HG03135 (cell line): ENCODE results near the gene SORCS3.

Experiments used
- ATAC-seq: cut with Tn5 transposase; IDR thresholded peaks from one replicate; pipeline ENCODE4 v1.9.1; 2021; ENCODE audit warnings: mild to moderate bottlenecking, moderate library complexity; ENCODE audit not compliant: unreplicated experiment

The SORCS3 gene

DNA sequence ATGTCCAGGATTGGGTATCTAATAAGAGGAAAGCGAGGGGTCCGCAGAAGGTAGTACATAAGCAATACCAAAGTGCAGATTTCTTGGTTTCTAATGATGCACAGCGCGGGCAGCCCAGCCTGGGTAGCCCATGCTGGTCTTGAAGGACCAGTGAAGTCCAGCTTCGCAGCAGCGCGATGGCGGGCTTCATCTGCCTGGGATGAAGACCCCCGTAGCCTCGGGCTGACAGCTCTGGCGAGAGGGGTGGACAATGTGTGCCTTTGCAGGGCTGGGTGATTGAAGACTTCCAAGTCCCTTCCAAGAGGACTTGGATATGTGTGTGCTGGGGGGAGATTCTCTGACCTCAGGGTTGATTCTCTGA, 2.2 kb downstream of the SORCS3 start:
- no peak for ATAC-seq

DNA sequence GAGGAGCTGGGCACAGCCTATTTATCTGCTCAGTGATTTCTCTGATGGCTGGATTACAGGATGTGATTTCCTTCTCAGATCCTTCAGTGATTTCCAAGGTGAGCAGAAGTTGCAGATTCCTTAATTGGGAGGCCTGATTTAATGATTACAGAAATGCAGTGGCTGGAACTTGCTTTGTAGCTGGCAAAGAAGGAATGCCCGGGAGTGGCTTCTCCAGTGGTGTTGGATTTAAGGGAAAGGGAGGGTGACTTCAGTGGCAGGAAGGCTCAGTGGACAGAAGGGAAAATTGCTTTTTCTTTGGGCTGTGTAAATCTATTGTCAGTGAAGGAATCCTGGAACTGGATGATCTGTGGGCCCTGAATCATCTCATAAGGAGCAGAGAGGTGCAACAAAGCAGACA, 5.1 kb downstream of the SORCS3 start:
- ATAC-seq, result no peak

- ATAC-seq, result no peak
Observed at GRCh38 chr10:104648421-104648820, 7.3 kb downstream of the SORCS3 start.

GRCh38 chr10:104650072-104650471, 9.0 kb downstream of the SORCS3 start:
- ATAC-seq, result no peak

- no peak for ATAC-seq
Observed at GRCh38 chr10:104650635-104651331, 9.7 kb downstream of the SORCS3 start.

GRCh38 chr10:104657036-104657435, 15.9 kb downstream of the SORCS3 start:
- no peak for ATAC-seq

DNA sequence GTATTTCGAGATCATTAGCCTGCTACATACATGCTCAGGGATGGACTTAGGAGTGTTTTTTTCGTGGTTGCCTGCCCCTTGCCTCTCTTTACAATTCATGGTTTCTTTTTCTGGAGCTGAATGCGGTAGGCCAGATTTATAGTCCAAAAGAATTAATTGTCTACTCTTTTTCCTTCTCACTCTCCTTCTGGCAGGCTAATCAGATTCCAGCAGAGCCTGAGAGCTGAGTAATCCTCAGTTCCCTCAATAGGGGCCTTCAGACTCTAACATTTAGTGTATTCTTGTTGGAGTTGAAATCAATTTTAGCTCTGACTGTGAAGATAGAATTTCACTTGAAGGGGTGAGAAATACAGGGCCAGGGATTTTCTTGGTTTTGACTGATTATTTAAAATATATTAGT, 16.4 kb downstream of the SORCS3 start:
- ATAC-seq, result no peak

DNA sequence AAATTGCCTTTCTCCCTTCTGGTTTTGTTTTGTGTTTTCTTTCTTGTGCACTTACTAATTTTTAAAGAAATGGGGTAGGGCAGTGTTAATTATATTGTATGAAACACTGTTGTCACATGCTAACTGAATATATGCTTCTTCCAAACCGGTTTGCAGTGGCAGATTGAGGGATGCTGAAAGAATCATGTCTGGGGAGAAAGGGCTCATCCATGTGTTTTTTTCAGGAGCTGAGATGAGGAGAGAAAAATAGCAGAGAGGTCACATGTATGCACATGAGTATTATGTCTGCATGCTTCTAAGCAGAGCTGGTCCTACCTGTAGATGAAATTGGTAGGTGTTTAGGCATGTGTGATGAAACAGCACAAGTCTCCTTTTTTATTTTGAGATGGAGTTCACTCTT, 17.0 kb downstream of the SORCS3 start:
- no peak for ATAC-seq

DNA sequence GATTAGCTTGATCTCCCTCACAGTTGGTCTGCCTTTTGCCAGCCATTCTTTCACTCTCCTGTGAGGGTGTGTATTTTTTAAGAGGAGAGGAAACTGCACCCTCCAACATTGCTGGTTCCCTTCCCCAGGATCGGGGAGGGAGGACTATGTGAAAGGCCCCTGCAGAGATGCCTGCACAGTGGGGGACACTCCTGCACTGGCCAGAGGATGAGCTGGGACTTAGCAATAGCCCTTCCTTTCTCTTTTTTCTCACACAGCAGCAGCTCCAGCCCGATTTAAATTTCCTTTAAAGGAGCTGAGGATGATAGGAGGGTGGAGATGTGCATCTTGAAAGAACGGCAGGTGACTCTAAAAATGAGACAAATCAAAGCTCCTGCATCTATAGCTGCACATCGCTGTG, 18.7 kb downstream of the SORCS3 start:
- no peak for ATAC-seq

DNA sequence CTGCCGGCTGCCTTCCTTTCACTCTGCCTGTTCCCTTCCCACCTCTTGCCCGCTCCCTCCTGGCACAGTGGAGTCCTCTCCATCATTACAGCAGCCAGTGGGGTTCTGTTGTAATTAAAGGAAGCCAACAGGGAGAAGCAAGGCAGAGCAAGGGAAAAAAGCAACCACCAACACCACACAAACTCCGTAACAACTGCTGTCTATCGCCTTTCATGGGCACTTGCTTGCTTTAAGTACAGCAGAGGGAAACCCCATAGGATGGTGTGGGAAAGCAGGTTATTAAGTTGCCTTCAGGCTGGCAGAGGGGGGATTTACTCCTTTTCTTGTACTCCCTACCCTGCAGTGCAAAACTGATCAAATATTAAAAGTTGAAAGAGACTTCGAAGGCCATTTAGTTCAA, 22.0 kb downstream of the SORCS3 start:
- no peak for ATAC-seq

- ATAC-seq, result no peak
Observed at GRCh38 chr10:104663563-104663962, 22.5 kb downstream of the SORCS3 start.

DNA sequence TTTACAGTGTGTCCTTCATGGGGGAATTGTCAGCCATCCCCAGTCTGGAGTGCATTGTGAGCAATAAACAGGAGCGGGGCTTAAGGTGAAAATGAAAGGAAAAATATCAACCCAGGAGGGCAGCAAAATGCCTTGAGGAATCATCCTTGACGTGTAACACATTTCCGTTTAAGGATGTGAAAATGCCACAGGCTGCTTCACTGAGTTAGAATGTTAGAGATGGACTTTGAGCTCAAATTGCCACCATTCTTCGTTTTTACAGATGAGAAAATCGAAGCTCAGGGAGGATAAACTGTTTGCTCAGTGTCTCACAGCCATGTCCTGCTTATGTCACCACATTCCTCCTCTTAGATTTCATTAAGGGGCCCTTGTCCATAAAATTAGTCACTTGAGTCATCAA, 23.1 kb downstream of the SORCS3 start:
- ATAC-seq, result no peak

GRCh38 chr10:104665174-104665573, 24.1 kb downstream of the SORCS3 start:
- no peak for ATAC-seq

DNA sequence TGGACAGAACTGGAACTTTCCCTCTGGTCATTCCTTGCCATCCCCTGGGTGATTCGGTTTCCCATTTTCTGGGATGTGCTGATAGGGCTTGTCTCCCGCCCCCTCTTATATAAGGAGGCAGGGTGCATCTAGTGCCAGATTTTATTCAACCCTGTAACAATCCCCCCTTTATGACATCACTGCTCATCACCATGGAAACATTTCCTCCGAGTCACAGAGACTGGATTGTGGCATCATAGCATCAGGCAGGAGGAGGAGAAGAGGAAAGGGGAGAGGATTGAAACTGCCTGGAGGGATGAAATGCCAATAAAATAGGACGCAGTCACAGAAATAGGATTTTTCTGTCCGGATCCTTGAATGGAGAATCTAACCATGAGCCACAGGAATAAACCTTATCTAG, 25.0 kb downstream of the SORCS3 start:
- ATAC-seq, result no peak

- ATAC-seq, result no peak
Observed at GRCh38 chr10:104676874-104677273, 35.8 kb downstream of the SORCS3 start.

DNA sequence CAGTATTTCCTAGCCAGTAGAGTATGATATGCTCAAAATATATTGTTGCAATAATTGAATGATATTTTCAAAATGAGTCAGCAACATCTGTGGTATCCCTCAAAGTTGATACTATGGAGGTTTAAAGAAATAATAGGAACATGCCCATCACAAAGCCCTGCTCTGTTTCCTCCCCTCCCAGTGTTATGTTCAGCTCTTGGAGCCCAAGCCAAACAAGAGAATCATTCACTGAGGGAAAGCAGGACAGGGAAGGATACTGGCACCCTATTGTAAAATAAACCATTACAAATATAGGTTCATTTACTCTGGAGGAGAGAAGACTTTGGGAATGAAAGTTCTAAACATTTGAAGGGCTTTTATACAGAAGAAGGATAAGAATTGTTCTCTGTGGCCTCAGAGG, 37.6 kb downstream of the SORCS3 start:
- no peak for ATAC-seq

GRCh38 chr10:104680467-104681401, 39.6 kb downstream of the SORCS3 start:
- ATAC-seq, result no peak

- no peak for ATAC-seq
Observed at GRCh38 chr10:104681485-104681884, 40.4 kb downstream of the SORCS3 start.

DNA sequence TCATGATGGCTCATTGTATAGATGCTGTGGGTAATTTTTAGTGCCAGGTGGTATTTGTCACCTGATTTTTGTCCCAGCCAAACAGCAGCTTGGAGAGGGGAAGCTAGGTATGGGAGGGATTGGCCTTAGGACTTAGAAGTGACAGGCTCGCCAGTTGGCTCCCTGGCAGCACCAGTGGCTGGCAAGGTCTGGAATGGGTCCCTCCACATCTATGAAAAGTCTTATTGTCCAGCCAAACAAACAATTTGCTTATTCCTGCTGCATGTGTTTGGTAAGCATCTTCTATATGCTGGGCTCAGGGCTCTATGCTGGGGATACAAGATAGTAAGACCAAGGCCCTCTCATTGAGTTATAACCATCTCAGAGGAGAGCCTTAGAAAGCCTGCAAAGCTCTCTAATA, 42.5 kb downstream of the SORCS3 start:
- ATAC-seq, result no peak

DNA sequence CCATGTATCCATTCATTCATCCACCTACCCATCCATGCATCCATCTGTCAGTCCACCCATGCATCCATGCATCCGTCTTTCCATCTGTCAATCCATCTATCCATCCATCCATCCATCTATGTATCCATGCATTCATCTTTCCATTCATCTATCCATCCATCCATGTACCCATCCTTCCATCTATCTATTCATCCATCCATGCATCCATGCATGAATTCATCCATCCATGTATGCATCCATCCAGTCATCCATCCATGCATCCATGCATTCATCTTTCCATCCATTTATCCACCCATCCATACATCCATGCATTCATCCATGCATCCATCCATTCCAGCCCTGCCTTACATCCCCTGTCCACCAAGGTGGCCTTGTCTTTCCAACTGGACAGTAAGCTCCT, 45.7 kb downstream of the SORCS3 start:
- no peak for ATAC-seq

DNA sequence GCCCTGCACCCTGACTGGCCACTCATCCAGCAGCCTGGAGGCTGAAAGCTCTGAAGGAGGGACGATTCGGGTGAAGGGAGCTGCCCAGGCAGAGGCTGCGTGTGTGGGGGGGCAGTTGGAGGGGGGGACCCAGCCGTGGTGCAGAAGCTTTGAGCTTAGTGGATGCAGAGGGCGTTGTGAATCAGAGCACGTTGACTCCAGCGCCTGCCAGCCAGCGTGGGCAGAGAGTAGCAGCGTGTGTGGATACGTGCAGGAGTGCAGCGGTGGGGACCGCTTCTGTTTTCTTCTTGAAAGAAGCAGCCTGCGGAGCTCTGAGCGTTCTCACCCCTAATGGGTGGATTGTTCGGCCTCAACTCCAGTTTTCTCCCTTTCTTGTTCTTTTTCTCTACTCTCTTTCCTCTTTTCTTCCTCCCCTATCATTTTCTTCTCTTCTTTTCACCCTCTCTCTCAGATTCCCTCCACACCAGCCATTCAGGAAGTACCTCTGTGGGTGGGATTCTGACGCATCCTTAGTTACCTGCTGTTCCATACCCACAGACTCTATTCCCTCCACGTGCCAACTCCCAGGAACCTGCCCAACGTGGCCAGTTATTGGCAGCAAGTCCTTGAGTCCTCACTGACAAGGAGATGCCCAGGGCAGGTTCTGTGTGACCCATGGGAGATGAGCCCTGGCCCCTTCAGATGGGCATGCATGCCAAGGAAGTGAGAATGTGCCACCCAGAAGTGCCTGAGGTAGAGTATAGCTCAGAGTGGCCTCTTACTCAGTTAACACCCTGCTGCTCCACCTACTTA, 47.4 kb downstream of the SORCS3 start:
- ATAC-seq, result no peak

DNA sequence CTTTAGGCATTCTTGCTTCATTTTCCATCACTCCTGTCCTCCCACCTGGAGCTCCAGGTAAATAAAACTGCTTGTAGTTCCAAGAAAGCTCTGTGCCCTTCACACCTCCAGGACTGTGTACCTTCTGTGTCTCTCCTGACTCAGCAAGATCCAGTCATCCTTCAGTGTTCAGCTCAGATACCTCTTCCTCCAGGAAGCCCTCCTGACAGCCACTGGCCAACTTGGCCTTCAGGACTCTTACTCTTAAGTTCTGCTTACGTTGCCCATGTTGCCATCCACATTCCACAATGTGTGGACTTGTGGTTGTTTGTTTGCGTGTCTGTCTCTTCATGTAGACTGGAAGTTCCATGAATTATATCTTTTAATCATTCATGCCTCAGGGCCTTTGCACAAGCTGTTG, 48.0 kb downstream of the SORCS3 start:
- ATAC-seq, result no peak
